Panc1 (cell line): ENCODE results near the gene MYCN. TPM values are rescaled to one million over a fixed set of nuclear protein-coding genes. Genes with fewer than 3 reads are reported as not detected.

Experiments used
- ATAC-seq: fragments of 200-7000 bp; cut with Tn5 transposase; 2 replicates; pipeline ENCODE4 v1.9.1; 2020; ENCODE audit warnings: mild to moderate bottlenecking, moderate library complexity
- BruUV-seq: library from RNA; stranded (reverse); fragments of 400-500 nt; replicated peaks from 2 replicates; lab custom pipeline; 2021; lab: Mats Ljungman, UMichigan
- CTCF ChIA-PET: fragments of 300-600 bp; sonication (Branson Sonifier 250); formaldehyde crosslinking; loops from one replicate; lab custom pipeline; 2022; ENCODE audit warnings: antibody characterized with exemption; lab: Charles Lee
- POLR2A ChIA-PET: fragments of 300-600 bp; sonication (Branson Sonifier 250); formaldehyde crosslinking; loops from one replicate; lab custom pipeline; 2022; ENCODE audit warnings: antibody characterized with exemption; lab: Charles Lee
- DNase-seq: peaks from one replicate; pipeline ENCODE4 v3.0.0-alpha.2; 2010; ENCODE audit warnings: low read depth, low spot score
- H3K27ac ChIP-seq: 2 replicates; pipeline ENCODE4 v1.5.1; 2011; ENCODE audit warnings: mild to moderate bottlenecking, low read length, inconsistent platforms
- H3K27me3 ChIP-seq: fragments of 200-500 bp; sonication (Bioruptor generic); 2 replicates; pipeline ENCODE4 v1.6.0; 2014; ENCODE audit warnings: low read length, inconsistent platforms; ENCODE audit not compliant: control insufficient read depth, insufficient read depth
- H3K36me3 ChIP-seq: fragments of 200-500 bp; sonication (Bioruptor generic); 2 replicates; pipeline ENCODE4 v1.5.1; 2014; ENCODE audit warnings: inconsistent platforms, mild to moderate bottlenecking, low read length, moderate library complexity; ENCODE audit not compliant: control insufficient read depth, insufficient read depth
- H3K4me1 ChIP-seq: 2 replicates; pipeline ENCODE4 v1.5.1; 2011; ENCODE audit warnings: inconsistent platforms, mild to moderate bottlenecking, low read length, moderate library complexity; ENCODE audit not compliant: control insufficient read depth, insufficient read depth
- H3K4me3 ChIP-seq, 2 experiments: 2 replicates each; pipeline ENCODE4 v1.5.1; 2011 to 2012; ENCODE audit warnings: low read depth in 2 of 2, low read length in 2 of 2, mild to moderate bottlenecking in 2 of 2, inconsistent platforms in 1 of 2, moderate library complexity in 1 of 2
- H3K9me3 ChIP-seq: fragments of 200-500 bp; sonication (Bioruptor generic); 2 replicates; pipeline ENCODE4 v1.5.1; 2014; ENCODE audit warnings: low read depth, mild to moderate bottlenecking, inconsistent platforms, low read length, moderate library complexity; ENCODE audit not compliant: control insufficient read depth, insufficient read depth
- POLR2AphosphoS5 ChIP-seq: IDR thresholded peaks from 2 replicates; pipeline ENCODE4 v1.6.1; 2012; ENCODE audit warnings: mild to moderate bottlenecking, low read depth, low read length, moderate library complexity
- SIN3A ChIP-seq: IDR thresholded peaks from 2 replicates; pipeline ENCODE4 v1.6.1; 2012; ENCODE audit warnings: low read depth, mild to moderate bottlenecking, low read length, moderate library complexity, borderline replicate concordance; ENCODE audit not compliant: insufficient read depth
- TCF7L2 ChIP-seq: IDR thresholded peaks from 2 replicates; pipeline ENCODE4 v1.6.1; 2011; ENCODE audit warnings: mild to moderate bottlenecking, low read depth, low read length, inconsistent platforms
- in situ Hi-C: cut with HindIII; loops from 2 replicates; pipeline ENCODE4 v1.10.0; 2016; ENCODE audit warnings: low sequenced_read_pairs, low pct_unique_long_range_greater_than_20kb
- intact Hi-C: fragments of 100-400 bp; cut with micrococcal nuclease; formaldehyde crosslinking; loops from one replicate; pipeline ENCODE4 v1.10.0; 2022; ENCODE audit not compliant: unreplicated experiment
- total RNA-seq: library from RNA; stranded (reverse); gene quantifications from one replicate; pipeline ENCODE4 v1.2.1, GENCODE V29; 2021; ENCODE audit not compliant: unreplicated experiment
- TF ChIP-seq, protein P1 (sequence below): fragments of 450-650 bp; IDR thresholded peaks from 2 replicates; pipeline ENCODE4 v1.5.1; 2017; ENCODE audit warnings: mild to moderate bottlenecking
- TF ChIP-seq, protein P2 (sequence below), 2 experiments: IDR thresholded peaks; 2 replicates each; pipeline ENCODE4 v1.6.1; 2011 to 2012; ENCODE audit warnings: low read depth in 2 of 2, control low read depth in 1 of 2, low read length in 1 of 2, mild to moderate bottlenecking in 1 of 2, moderate library complexity in 1 of 2; ENCODE audit not compliant: insufficient read depth in 1 of 2

MYCN gene
- total RNA-seq, 1 experiment from 2014 or later = not detected

- CTCF ChIA-PET = no interaction called here
- POLR2A ChIA-PET = no interaction called here
- DNase-seq (no peak), ATAC-seq (no peak)
- H3K9me3 ChIP-seq = no peaks in the 10 kb centered on the region
- no peak overlapping the region for H3K4me3 ChIP-seq
- no TSS peak for BruUV-seq
- H3K4me1 ChIP-seq = no peaks in the 10 kb centered on the region
- in situ Hi-C loops = no loop called here
- intact Hi-C loops = no loop called here
- no peak for TF ChIP-seq TCF7L2
- no peak for TF ChIP-seq SIN3A
- TF ChIP-seq, protein P1, sequence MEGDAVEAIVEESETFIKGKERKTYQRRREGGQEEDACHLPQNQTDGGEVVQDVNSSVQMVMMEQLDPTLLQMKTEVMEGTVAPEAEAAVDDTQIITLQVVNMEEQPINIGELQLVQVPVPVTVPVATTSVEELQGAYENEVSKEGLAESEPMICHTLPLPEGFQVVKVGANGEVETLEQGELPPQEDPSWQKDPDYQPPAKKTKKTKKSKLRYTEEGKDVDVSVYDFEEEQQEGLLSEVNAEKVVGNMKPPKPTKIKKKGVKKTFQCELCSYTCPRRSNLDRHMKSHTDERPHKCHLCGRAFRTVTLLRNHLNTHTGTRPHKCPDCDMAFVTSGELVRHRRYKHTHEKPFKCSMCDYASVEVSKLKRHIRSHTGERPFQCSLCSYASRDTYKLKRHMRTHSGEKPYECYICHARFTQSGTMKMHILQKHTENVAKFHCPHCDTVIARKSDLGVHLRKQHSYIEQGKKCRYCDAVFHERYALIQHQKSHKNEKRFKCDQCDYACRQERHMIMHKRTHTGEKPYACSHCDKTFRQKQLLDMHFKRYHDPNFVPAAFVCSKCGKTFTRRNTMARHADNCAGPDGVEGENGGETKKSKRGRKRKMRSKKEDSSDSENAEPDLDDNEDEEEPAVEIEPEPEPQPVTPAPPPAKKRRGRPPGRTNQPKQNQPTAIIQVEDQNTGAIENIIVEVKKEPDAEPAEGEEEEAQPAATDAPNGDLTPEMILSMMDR = no peak
- TF ChIP-seq, protein P2, sequence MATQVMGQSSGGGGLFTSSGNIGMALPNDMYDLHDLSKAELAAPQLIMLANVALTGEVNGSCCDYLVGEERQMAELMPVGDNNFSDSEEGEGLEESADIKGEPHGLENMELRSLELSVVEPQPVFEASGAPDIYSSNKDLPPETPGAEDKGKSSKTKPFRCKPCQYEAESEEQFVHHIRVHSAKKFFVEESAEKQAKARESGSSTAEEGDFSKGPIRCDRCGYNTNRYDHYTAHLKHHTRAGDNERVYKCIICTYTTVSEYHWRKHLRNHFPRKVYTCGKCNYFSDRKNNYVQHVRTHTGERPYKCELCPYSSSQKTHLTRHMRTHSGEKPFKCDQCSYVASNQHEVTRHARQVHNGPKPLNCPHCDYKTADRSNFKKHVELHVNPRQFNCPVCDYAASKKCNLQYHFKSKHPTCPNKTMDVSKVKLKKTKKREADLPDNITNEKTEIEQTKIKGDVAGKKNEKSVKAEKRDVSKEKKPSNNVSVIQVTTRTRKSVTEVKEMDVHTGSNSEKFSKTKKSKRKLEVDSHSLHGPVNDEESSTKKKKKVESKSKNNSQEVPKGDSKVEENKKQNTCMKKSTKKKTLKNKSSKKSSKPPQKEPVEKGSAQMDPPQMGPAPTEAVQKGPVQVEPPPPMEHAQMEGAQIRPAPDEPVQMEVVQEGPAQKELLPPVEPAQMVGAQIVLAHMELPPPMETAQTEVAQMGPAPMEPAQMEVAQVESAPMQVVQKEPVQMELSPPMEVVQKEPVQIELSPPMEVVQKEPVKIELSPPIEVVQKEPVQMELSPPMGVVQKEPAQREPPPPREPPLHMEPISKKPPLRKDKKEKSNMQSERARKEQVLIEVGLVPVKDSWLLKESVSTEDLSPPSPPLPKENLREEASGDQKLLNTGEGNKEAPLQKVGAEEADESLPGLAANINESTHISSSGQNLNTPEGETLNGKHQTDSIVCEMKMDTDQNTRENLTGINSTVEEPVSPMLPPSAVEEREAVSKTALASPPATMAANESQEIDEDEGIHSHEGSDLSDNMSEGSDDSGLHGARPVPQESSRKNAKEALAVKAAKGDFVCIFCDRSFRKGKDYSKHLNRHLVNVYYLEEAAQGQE (IDR thresholded peaks at IDR 0.05; ENCODE audit: insufficient read depth in 1 of 2, low read depth in 2 of 2, low read length in 1 of 2) = no peak
- no peak for TF ChIP-seq POLR2AphosphoS5
- H3K27ac ChIP-seq = no peak overlapping the region
- H3K27me3 ChIP-seq = no peaks in the 10 kb centered on the region
- H3K36me3 ChIP-seq = no peaks in the 10 kb centered on the region
Observed at GRCh38 chr2:15988733-15989132, 48.4 kb downstream of the MYCN start.

DNA sequence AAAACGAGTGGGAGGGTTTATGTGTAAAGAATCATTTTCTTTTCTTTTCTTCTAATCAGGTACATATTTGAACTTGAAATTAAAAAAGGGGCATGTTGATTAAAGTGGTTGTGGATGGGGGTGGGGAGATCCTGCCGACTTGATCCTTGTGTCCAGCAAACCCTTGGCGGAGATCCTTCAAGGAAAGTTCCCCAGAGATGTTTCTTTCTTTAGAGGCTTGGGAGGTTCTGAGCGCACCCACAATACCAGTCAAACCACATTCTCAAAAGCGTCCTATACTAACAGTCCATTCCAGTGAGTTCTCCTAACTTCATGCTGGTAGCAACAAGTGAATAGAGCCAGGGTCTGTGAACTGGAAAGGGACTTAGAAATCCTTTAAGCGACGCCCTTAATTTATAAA is 49.2 kb downstream of the MYCN start:
- Histone ChIP-seq H3K4me1 (no peaks in the 10 kb centered on the region), H3K36me3 (no peaks in the 10 kb centered on the region), H3K4me3 (no peak overlapping the region), H3K9me3 (no peaks in the 10 kb centered on the region), H3K27ac (no peak overlapping the region), H3K27me3 (no peaks in the 10 kb centered on the region)
- BruUV-seq = no TSS peak
- ATAC-seq = no peak
- no peak for DNase-seq
- CTCF ChIA-PET = no interaction called here
- in situ Hi-C loops (no loop called here), intact Hi-C loops (no loop called here)
- POLR2A ChIA-PET = no interaction called here
- no peak for TF ChIP-seq TCF7L2
- no peak for TF ChIP-seq SIN3A
- TF ChIP-seq, protein P2 (IDR thresholded peaks at IDR 0.05; ENCODE audit: insufficient read depth in 1 of 2, low read depth in 2 of 2, low read length in 1 of 2) = no peak
- TF ChIP-seq, protein P1 = no peak
